ENCODE results near the gene EDEM3.
A peak's percentile ranks its signal among the peaks of the same experiment; 100 is the strongest.
"Not testable (repeated sequence)": the region's sequence is repeated elsewhere in the genome, so short reads cannot be mapped to it uniquely, and the experiment has no call there.

Gene EDEM3

DNA sequence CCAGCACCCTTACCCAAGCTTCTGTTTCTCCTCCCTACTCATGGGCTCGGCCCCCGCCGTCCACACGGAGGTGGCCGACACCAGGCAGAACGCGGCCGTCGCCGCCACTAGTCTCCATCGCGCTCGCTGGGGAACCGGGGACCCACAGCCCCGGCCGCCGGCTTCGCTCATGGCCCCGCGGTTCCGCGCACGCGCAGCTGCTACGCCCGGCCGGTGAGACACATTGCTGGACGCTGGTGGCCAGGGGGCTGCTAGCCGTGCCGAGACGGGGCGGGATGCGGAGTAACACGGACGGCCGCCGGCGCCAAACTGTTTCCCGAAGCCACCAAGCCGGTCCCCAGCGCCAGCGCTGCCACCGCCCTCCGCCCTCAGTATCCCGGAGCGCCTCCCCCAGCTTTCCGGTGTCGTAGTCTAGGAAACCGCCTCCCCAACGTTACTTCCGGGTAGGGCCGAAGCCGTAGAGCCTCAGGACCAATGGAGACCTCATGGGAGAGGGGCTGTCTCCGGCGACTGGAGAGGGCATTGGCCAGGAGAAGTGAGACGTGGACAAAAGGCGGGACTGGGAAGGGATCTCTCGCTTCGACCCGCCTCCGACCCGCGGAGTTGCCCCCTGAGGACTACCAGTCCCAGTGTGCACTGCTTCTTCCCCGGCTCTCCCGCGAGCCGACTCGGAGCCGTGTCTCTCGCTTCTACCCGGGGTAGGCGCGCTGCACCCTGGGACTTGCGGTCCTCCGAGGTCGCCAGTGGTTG is at the start of gene EDEM3:
TSS of gene EDEM3 (minus strand) at position 383 of the 750 bp plus-strand sequence. CDS start at position 171, 212 bp downstream.
- ATAC-seq: peak; percentile 93 to 94

GRCh38 chr1:184804220-184804619 is 49.6 kb upstream of the EDEM3 start:
- ATAC-seq: no peak

DNA sequence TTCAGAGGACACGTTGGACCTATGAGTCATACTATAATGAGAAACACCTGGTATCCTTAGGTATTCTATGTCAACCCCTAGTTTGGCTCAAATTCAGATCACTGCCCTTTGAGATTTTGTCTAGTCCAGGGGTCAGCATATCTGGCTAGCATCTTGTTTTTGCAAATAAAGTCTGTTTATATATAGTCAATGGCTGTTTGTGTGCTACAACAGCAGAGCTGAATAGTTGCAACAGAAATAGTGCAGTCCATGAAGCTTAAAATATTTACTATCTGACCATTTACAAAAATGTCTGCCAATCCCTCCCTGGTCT is 48.5 kb upstream of the EDEM3 start:
- ATAC-seq: no peak

- no peak for ATAC-seq
These were observed 47.9 kb upstream of the EDEM3 start for GRCh38 chr1:184802354-184803179.

- ATAC-seq: no peak
These were observed 46.8 kb upstream of the EDEM3 start for GRCh38 chr1:184801503-184801902.

GRCh38 chr1:184800876-184801275 is 46.2 kb upstream of the EDEM3 start:
- ATAC-seq: no peak

- no peak for ATAC-seq
These were observed 39.3 kb upstream of the EDEM3 start for GRCh38 chr1:184793967-184794366.

GRCh38 chr1:184792450-184792969 is 37.9 kb upstream of the EDEM3 start:
- ATAC-seq: peak; percentile 30 to 51

GRCh38 chr1:184791550-184791900 is 36.9 kb upstream of the EDEM3 start:
- no peak for ATAC-seq

DNA sequence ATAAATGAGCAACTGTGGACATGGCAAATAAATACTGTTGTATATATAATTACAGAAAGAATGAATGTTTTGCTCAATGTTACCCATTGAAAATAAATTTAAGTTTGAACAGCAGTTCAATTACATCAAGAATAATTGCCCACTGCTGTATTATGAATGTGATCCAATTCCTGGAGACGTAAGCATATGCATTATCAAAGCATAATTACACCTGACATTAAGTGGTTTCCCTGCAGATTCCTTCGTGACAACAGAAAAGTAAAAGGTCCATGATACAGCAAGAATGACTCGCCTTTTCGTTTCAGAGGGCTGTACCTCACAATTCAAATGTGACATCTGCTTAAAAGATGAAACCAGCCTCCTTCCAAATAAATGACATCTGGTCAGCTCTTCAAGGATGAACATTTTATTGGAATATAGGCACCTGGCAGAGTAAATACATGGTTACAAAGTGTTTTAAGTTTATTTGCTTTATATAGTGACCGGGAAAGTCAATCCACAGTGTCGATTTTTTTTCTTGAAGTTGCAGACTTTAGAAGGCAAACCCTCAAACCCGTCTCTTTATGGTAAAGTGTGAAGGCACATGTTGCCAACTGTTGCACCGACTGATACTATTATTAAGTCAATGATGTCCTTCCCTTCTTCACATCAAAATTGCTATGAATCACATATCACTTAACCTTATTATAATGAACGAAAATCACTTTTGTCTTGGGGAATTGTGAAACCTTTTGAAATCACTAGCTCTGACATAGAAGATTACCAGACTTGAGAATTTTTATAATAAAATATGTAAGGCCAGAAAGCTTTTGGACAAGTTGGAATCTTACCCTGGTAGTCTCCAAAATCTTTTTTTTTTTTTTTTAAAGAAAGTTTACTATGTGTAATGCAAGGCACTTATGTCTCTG is 36.2 kb upstream of the EDEM3 start:
- no peak for ATAC-seq

DNA sequence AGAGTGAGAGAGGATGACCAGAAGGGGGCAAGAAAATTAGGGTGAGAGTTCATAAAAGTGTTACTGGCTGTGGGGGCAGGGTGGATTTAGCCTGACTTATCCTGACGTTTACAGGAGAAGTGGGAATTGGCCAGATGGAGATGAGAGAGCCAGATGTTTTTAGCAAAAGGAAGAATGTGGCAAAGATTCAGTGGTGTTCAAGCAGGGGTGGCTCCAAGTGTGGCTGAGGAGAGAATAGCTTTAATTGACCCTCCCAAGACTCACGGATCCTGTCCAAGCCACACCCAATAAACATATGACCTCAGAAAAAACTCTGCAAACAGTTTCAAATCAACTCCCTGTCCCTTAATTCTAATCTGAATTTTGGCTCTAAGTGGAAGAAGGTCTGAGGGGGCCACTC is 35.2 kb upstream of the EDEM3 start:
- ATAC-seq: no peak

DNA sequence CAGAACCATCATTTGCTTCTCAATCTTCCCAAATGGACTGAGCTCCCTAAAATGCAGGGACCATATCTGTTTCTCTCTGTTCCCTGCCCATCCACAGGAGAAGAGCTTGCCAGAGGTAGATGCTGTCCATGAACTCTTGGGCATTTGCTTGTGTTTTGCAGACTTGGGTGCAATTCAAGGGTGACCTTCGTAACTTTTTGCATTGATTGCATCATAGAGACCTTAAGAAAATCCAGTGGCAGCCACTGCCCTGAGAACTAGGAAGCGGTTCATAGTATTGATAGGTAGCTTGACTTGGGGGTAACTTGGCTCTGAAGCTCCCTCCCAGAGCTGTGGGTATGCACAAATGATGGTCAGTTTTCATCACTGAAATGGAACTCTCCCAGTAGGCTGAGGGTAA is 34.3 kb upstream of the EDEM3 start:
- no peak for ATAC-seq

DNA sequence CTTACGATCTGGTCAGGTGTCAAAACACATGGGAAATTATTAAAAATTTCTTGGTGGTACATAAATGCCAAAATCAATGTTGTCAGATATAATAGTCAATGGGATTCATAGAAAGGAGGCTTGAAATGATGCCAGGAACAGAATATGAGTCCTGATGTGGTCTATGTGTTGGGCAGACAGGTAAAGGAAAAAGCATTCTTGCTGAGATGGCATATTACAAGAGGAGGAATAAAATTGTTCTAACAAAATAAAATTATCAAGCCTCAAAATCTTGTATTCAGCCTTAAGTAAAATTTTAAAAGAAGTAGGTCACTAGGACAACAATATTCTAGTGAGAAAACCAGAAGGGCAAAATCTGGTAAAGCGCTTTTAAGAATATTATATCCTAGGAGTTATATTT is 30.9 kb upstream of the EDEM3 start:
- ATAC-seq: no peak

- not testable (repeated sequence) for ATAC-seq
These were observed 29.1 kb upstream of the EDEM3 start for GRCh38 chr1:184783723-184784122.

- no peak for ATAC-seq
These were observed 27.3 kb upstream of the EDEM3 start for GRCh38 chr1:184781941-184782340.

- no peak for ATAC-seq
These were observed 21.2 kb upstream of the EDEM3 start for GRCh38 chr1:184775885-184776284.

DNA sequence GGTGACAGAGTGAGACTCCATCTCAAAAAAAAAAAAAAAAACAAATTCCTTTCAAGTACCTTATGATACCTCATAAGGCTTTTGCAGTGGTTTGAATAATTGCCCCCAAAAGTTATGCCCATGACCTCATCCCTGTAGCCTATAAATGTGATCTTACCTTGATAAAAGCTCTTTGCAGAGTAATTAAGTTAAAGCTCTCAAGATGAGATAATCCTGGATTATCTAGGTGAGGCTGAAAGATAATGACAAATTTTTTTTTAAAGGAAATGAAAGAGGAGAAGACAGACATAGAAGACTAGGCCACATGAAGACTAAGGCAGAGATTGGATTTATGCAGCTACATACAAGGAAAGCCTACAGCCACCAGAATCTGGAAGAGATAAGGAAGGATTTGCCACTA is 20.7 kb upstream of the EDEM3 start:
- ATAC-seq: no peak

- no peak for ATAC-seq
These were observed 19.2 kb upstream of the EDEM3 start for GRCh38 chr1:184773762-184774320.

- no peak for ATAC-seq
These were observed 16.6 kb upstream of the EDEM3 start for GRCh38 chr1:184771190-184771691.

- no peak for ATAC-seq
These were observed 15.7 kb upstream of the EDEM3 start for GRCh38 chr1:184770181-184770979.

DNA sequence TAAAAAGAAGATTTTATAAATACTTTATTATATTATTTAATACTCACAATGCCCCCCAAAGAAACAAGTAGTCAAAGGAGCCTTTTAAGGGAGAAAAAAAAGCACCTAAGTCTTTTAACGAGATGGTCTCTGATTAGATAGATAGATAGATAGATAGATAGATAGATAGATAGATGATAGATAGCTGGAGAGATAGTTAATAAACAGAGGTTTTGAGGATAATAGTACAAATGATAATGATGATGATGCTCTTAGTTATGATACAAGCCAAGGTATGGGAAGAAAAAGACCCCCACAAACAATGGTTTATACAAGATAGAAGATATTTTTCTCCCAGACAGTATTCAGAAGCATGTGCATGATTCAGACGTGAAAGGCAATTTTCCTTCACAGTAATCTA is 14.6 kb upstream of the EDEM3 start:
- no peak for ATAC-seq

- ATAC-seq: no peak
These were observed 13.8 kb upstream of the EDEM3 start for GRCh38 chr1:184768467-184768866.

Data from activated CD4-positive, CD25-positive, alpha-beta regulatory T cell treated with anti-CD3 and anti-CD28 coated beads, Interleukin-2, amount 50 U/mL, for 24 hours (primary cell).